WTC11 (cell line): ENCODE measurements around the gene CLTCL1.

Experiments
- CREM ChIP-seq: sonication (generic); formaldehyde crosslinking; IDR thresholded peaks from 2 replicates; pipeline ENCODE4 v1.8.1; 2022; ENCODE audit warnings: mild to moderate bottlenecking, missing genetic modification reagents, moderate library complexity
- CTCF ChIP-seq: fragments of 200-600 bp; IDR thresholded peaks from 2 replicates; pipeline ENCODE4 v1.8.0; 2022; ENCODE audit warnings: antibody characterized with exemption
- ZBTB43 ChIP-seq: sonication (generic); formaldehyde crosslinking; IDR thresholded peaks from 2 replicates; pipeline ENCODE4 v1.8.1; 2023; ENCODE audit warnings: mild to moderate bottlenecking, missing genetic modification reagents
- ZNF232 ChIP-seq: sonication (generic); formaldehyde crosslinking; IDR thresholded peaks from 2 replicates; pipeline ENCODE4 v1.8.0; 2022; ENCODE audit warnings: mild to moderate bottlenecking, missing genetic modification reagents
- TF ChIP-seq, protein P1 (sequence below): sonication (generic); formaldehyde crosslinking; IDR thresholded peaks from 2 replicates; pipeline ENCODE4 v1.8.1; 2022; ENCODE audit warnings: mild to moderate bottlenecking, moderate library complexity, missing genetic modification reagents

DNA sequence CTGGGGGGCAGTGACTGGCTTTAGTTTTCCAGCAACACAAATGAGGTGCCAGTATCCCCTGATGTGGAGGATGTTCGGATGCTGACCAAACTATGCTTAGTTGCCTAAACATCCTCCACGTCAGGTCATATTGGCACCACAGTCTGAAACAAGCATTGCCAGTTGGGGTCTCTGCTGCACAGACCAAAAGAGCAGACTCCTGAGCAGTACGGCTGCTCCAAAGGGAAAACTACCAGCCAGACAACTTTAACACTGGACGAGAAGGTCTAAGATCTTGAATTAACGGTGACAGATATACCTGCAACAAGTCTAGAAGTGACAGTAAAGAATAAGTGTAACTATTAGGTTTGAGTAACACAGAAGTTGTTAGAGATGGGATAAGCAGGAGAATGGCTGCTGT lies 40.5 kb upstream of the CLTCL1 start:
- TF ChIP-seq ZNF232 (CRISPR knock-in tag): no peak
- no peak for TF ChIP-seq CREM
- no peak for TF ChIP-seq ZBTB43 (CRISPR knock-in tag)
- no peak for TF ChIP-seq CTCF
- TF ChIP-seq, protein P1, sequence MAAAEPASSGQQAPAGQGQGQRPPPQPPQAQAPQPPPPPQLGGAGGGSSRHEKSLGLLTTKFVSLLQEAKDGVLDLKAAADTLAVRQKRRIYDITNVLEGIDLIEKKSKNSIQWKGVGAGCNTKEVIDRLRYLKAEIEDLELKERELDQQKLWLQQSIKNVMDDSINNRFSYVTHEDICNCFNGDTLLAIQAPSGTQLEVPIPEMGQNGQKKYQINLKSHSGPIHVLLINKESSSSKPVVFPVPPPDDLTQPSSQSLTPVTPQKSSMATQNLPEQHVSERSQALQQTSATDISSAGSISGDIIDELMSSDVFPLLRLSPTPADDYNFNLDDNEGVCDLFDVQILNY: no peak
